ENCODE results near the gene GMFB. TPM values are rescaled to one million over a fixed set of nuclear protein-coding genes. Genes with fewer than 3 reads are reported as not detected.
"Not testable (repeated sequence)": the region's sequence is repeated elsewhere in the genome, so short reads cannot be mapped to it uniquely, and the experiment has no call there.

GMFB gene
- polyA plus RNA-seq, 2 of the 4 experiments (the other 2 are of a cell fraction), result 45.5 to 66.7 TPM

GRCh38 chr14:54455363-54455762, 33.4 kb downstream of the GMFB start:
- no peak overlapping the region for H3K4me3 ChIP-seq
- POLR2A ChIA-PET, result no interaction called here
- CTCF ChIA-PET, result interaction anchor here (0.9 to 1.5 kb wide), 2 partner anchors 10 to 13 kb away, joined by 4 to 5 read pairs; no protein-coding TSS in a partner anchor
- 90% methylated on average over 1 of the region's 1 CpG for WGBS (ENCODE audit: missing lambda C conversion rate)
- ATAC-seq (no peak), FAIRE-seq (no peak), DNase-seq (ENCODE audit: low read depth in 1 of 2, low spot score in 1 of 2) (no peak)
- TF ChIP-seq GATA3 (IDR thresholded peaks at IDR 0.05; ENCODE audit: borderline replicate concordance), result no peak
- no peak for TF ChIP-seq TFCP2L1 (CRISPR knock-in tag; IDR thresholded peaks at IDR 0.05)
- TF ChIP-seq EHF (CRISPR knock-in tag; IDR thresholded peaks at IDR 0.05), result no peak
- TF ChIP-seq POLR2AphosphoS2 (conservative IDR thresholded peaks at IDR 0.05; ENCODE audit: low read length), result no peak
- no peak for TF ChIP-seq SMC3 (IDR thresholded peaks at IDR 0.05)
- no peak for TF ChIP-seq ZFP36 (IDR thresholded peaks at IDR 0.05; ENCODE audit: borderline replicate concordance, partially characterized antibody)
- TF ChIP-seq SREBF2 (IDR thresholded peaks at IDR 0.05), result no peak
- no peak for TF ChIP-seq RAD21 (conservative IDR thresholded peaks at IDR 0.05 in 1 of 2, IDR thresholded peaks at IDR 0.05 in 1 of 2)
- TF ChIP-seq KDM1A (IDR thresholded peaks at IDR 0.05; ENCODE audit: low read depth), result no peak
- no peak for TF ChIP-seq HEYL (CRISPR knock-in tag; IDR thresholded peaks at IDR 0.05)
- no peak for TF ChIP-seq CBX8 (IDR thresholded peaks at IDR 0.05)
- no peak for TF ChIP-seq ZC3H11A (IDR thresholded peaks at IDR 0.05)
- no peak for TF ChIP-seq REST (IDR thresholded peaks at IDR 0.05)
- no peak for TF ChIP-seq EHMT2 (IDR thresholded peaks at IDR 0.05; ENCODE audit: low read depth)
- TF ChIP-seq HES2 (IDR thresholded peaks at IDR 0.05), result no peak
- TF ChIP-seq CHD4 (IDR thresholded peaks at IDR 0.05; ENCODE audit: borderline replicate concordance), result no peak
- TF ChIP-seq HOXB5 (CRISPR knock-in tag; IDR thresholded peaks at IDR 0.05), result no peak
- TF ChIP-seq MYC (IDR thresholded peaks at IDR 0.05; ENCODE audit: borderline replicate concordance, low read length), result no peak
- no peak for TF ChIP-seq NFE2L2 (conservative IDR thresholded peaks at IDR 0.05; ENCODE audit: low read length)
- TF ChIP-seq ATOH8 (CRISPR knock-in tag; IDR thresholded peaks at IDR 0.05; ENCODE audit: low read depth), result no peak
- H3K4me2 ChIP-seq, result no peak overlapping the region
- H3K9me3 ChIP-seq, result peaks cover 9% of the 10 kb centered on the region
- H3K4me1 ChIP-seq, result no peaks in the 10 kb centered on the region
- no peak overlapping the region for H3K27ac ChIP-seq

- H3K4me3 ChIP-seq; FAIRE-seq; H3K4me1 ChIP-seq; ATAC-seq; DNase-seq (ENCODE audit: low read depth in 1 of 2, low spot score in 1 of 2); H3K9me3 ChIP-seq; H3K4me2 ChIP-seq; POLR2A ChIA-PET; H3K27ac ChIP-seq: not testable (repeated sequence)
- CTCF ChIA-PET, result interaction anchor here (1.3 to 1.5 kb wide), 2 partner anchors 8 to 320 kb away, joined by 3 to 5 read pairs; no protein-coding TSS in a partner anchor
- 74% methylated on average over 5 of the region's 5 CpGs for WGBS (ENCODE audit: missing lambda C conversion rate)
Measured at GRCh38 chr14:54453990-54454389, 34.8 kb downstream of the GMFB start.

- Histone ChIP-seq H3K27ac (no peak overlapping the region), H3K4me2 (no peak overlapping the region), H3K9me3 (no peaks in the 10 kb centered on the region), H3K4me3 (no peak overlapping the region), H3K4me1 (no peaks in the 10 kb centered on the region)
- ATAC-seq (no peak), DNase-seq (ENCODE audit: low read depth in 1 of 2, low spot score in 1 of 2) (no peak), FAIRE-seq (no peak)
- 85% methylated on average over 3 of the region's 3 CpGs for WGBS (ENCODE audit: missing lambda C conversion rate)
- TF ChIP-seq POLR2AphosphoS2 (conservative IDR thresholded peaks at IDR 0.05; ENCODE audit: low read length) (no peak), HDAC2 (IDR thresholded peaks at IDR 0.05) (no peak), SMC3 (IDR thresholded peaks at IDR 0.05) (no peak), HEYL (CRISPR knock-in tag; IDR thresholded peaks at IDR 0.05) (no peak), MAZ (IDR thresholded peaks at IDR 0.05; ENCODE audit: borderline replicate concordance, low read depth, low read length) (no peak)
- CTCF ChIA-PET, result interaction anchor here (1.3 kb wide), 1 partner anchor 321 kb away, joined by 3 read pairs; no protein-coding TSS in a partner anchor
- POLR2A ChIA-PET, result no interaction called here
Measured at GRCh38 chr14:54453252-54453651, 35.5 kb downstream of the GMFB start.

All from A549 (cell line).